ENCODE measurements around the gene SLC44A4. TPM values are rescaled to one million over a fixed set of nuclear protein-coding genes. Genes with fewer than 3 reads are reported as not detected.

SLC44A4 gene
- total and polyA plus RNA-seq, 2 of the 8 experiments (the other 6 are each of a cell fraction or from before 2014, with no cell fraction given), result 4.8 to 7.0 TPM

- TF ChIP-seq TEAD4 (IDR thresholded peaks at IDR 0.05; ENCODE audit: low read depth, low read length) (no peak), ZNF274 (IDR thresholded peaks at IDR 0.05; ENCODE audit: borderline replicate concordance, extremely low read depth, low read length) (no peak), TBP (IDR thresholded peaks at IDR 0.05; ENCODE audit: low read depth, low read length) (no peak), CTBP2 (IDR thresholded peaks at IDR 0.05; ENCODE audit: borderline replicate concordance, insufficient read depth, insufficient read length, low read length) (no peak), SP2 (IDR thresholded peaks at IDR 0.05; ENCODE audit: low read length) (no peak), NANOG (IDR thresholded peaks at IDR 0.05; ENCODE audit: insufficient read depth, low read depth, low read length, poor library complexity, severe bottlenecking) (no peak), EP300 (IDR thresholded peaks at IDR 0.05; ENCODE audit: borderline replicate concordance in 1 of 2, low read depth in 2 of 2, low read length in 2 of 2) (no peak)
These were observed 7.8 kb upstream of the SLC44A4 start (continued) for GRCh38 chr6:31886541-31886991.

Measured in H1 (cell line).